NCI-H2227 treated with DMSO at 0.1 percent for 48 hours (cell line): Measurements from ENCODE around the gene CBX7.

Experiments
- DNase-seq: peaks from one replicate; lab custom pipeline; 2025; lab: John Stamatoyannopoulos, UW

Gene CBX7

DNA sequence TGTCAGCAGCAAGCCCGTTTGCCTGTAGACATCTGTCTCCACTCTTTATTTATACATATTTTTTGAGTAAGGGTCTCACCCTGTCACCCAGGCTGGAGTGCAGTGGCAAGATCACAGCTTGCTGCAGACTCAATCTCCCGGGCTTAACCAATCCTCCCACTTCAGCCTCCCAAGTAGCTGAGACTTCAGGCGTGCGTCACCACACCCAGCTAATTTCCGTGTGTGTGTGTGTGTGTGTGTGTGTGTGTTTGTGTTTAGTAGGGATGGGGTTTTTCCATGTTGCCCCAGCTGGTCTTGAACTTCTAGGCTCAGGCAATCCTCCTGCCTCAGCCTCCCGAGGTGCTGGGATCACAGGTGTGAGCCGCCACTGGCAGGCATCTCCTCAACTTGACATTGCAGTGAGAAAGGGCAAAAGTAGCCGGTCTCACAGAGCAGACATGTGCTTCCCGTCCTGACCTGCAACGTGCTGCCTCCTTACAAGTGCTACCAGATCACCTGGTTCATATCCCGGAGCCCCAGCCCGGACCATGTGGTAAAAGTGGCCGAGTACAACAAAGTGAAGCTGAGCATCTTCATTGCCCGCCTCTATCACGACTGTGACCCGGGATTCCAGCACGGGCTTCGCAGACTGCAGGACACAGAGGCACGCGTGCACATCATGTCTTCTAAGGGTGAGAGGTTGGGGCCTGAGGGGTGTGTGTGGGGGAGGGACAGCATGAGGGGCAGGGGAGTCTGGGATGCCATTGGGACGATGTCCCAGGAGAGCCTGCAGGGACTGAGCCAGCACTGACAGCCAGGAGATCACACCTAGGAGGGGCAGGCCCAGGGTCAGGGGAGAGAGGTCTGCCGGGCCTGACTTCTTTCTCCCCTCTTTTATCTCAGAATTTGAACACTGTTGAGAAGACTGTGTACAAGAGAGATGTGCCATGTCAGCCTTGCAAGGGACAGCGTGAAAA is 61.1 kb downstream of the CBX7 start:
- no peak for DNase-seq

DNA sequence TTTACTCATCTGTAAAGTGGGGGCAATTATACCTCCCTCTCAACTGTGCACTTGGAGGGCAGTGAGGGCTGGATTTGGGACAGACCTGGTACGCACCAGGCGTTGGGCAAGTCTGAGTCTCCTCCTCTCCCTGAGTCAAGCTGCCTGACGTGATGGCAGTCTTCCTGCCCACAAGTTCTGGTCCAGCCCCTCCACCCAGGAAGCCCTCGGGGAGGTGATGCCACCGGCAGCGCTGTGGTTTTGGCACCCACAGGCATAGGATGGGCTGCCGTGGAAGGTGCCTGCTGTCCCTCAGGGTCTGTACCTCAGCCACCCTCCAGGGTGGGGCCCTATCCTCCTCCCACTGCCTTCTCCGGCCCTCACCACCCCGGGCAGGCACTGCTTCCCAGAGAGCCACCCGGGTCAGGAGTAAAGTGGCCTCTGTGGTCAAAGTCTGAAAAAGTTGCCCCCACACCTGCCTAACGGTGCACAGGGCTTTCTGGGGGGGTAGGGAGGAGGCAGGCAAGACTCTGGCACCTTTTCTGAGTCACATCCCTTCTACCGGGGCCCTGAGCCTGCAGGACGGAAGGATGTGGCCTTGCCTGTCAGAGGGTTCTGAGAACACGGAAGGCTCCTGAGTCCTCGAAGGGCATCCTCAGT is 61.9 kb downstream of the CBX7 start:
- no peak for DNase-seq

DNA sequence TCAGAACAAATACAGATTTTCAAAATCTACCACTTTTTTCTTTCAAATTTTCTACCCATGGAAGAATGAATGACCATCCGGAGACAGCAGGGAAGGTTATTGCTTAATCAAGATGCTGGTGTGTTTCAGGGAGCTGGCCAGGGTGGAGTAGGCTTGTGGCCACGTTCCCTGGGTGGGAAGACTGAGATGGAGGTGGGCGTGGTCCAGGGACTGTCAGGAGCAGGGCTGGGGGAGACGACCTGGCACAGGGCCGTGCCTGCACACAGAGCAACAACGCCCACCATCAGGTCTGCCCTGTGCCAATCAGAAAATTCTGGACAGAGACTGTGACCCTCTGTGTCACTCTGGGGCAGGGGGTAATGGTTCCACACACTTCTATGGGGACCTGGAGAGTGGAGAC is 62.6 kb downstream of the CBX7 start:
- no peak for DNase-seq

DNA sequence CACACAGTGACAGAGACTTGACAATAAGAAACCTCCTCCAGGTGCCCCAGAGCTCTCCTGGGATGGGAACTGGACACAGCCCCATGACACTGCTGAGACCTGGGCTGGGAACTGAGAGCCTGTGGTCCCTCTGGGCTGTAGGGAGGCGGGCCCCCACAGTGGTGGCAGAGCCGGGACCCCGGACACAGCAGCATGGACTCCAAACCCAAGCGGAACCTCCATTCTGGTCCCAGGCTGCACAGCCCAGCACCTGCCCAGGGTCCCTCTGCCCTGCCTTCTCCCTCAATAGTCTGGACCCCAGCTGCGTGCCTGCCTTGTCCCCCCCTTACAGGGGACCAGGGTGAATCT is 63.8 kb downstream of the CBX7 start:
- no peak for DNase-seq

DNA sequence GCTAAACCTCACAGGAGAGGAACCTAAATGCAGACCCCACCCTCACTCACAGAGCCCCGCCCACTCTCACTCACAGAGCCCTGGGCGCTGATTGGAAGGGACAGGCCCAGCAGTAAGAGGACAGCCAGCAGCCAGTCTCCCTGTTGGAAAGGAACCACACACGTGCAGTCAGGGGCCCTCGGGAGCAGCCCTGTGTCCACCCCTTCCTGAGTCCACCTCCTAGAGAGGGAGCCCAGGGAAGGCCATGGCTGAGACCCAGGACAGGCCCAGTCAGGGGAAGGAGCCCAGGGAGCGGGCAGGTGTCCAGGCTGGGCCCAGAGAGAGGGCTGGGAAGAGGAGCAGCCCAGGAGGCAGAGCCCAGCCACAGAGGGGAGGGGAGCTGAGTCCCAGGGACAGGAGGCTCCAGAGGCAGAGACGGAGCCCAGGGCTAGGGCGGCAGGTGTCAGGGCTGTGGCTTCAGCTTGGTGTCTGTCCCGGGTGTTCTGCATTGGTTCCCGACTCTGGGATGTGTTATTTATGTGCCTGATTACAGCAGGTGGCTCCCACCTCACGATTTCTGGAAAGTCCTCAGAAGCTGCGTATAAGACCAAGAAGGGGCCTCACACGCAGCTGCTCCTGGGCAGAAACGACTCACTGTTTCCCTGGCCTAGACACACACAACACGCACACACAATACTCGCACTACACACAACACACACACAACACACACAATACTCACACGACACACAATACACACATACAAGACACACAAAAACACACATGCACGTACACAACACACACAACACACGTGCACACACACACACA is 64.4 kb downstream of the CBX7 start:
- no peak for DNase-seq

DNA sequence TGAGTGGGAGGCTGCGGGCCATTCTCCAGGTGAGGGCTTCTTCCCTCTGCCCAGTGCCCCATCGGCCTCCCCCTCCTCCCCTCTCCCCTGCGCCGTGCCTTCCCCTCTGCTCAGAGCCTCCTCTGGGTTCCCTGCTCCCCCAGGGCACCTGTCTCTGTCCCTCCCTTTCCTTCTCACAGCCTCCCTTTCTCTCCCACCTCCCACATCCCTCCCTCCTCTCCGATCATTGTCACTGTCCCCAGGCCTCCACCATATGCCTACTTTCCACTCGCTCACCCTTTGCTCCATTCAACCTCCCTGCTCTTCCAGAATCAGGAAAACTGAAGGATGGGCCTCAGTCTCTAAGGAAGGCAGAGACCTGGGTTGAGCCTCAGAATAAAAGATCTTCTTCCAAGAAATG is 65.4 kb downstream of the CBX7 start:
- DNase-seq: no peak

DNA sequence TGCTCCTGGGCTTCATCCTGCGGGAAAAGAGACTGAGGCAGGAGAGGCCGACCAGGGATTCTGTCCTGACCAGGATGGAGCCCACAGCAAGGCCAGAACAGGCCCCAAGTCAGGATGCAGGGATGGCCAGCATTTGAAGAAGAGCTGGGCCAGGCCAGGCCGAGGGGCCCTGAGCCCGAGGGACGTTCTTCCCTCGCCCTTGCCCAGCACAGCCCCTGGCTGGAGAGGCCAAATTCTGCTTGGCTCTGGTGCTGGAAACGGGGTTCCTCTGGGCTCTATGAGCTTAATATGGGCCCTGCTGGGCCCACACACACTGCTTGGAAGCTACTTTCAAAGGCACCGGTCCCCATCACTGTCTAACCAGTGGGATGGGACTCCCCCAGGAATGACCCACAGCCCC is 67.8 kb downstream of the CBX7 start:
- DNase-seq: no peak

DNA sequence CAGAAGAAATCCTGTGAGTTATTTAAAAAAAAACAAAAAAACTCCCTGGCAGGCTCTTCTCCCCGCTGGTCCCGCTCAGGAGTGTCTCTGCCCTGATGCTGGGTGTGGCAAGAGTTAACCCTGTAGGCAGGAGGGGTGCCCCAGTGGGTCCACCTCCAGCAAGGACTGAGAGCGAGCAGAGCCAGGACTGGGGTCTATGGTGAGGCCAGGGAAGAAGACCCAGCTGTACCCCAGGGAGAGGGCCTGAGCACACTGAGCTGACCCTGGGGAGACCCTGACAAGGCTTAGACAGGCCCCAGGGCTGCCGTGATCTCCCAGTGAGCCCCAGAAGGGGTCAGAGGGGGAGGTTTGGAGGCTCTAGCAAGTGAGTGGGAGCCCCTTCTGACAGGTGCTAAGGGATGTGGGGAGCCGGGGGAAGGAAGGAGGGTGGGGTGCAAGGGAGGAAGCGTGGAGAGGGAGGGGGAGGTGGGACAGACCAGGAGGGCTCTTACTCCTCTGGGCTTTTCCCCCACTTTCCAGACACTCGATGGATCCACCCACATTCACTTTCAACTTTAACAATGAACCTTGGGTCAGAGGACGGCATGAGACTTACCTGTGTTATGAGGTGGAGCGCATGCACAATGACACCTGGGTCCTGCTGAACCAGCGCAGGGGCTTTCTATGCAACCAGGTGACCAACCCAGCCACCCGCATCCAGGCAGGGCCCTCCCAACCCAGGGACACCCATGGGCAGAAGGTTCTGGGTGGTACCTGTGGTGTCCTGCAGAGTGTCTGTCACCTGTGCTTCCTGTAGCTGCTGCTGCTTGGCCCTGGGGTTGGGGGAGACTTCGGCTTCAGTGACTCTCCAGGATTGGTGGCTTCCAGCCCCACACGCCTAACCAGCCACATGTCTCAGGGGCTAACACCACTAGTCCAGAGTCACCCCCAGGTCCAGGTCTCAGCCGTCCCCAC is 69.0 kb downstream of the CBX7 start:
- no peak for DNase-seq

DNA sequence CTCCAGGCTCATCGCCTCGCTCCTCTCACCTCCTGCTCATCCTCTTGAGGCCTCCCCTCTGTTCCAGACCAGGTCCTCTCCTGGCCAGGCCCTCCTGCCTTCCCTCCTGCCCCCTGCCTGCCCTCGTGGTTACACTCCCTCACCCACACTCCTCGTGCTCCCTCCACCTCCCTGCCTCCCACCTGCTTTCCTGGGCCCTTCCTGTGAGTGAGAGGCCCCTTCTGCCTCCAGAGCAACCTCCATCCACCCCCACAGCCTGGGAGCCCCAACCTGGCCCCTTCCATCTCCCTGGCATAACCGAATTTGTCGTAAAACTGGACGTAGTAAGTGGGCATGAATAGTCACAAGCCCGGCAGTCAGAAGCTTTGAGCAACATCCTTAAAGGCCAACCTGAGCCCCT is 70.9 kb downstream of the CBX7 start:
- DNase-seq: no peak

DNA sequence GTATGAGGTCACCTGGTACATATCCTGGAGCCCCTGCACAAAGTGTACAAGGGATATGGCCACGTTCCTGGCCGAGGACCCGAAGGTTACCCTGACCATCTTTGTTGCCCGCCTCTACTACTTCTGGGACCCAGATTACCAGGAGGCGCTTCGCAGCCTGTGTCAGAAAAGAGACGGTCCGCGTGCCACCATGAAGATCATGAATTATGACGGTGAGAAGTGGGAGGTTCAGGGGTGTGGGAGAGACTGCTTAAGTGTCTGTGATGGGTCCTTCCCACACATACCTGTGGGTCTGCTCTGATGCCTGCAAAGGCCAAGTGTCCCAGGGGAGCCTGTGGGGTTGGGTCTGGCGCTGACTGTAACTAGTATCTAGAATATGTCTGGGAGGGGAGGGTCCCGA is 71.5 kb downstream of the CBX7 start:
- no peak for DNase-seq
